Right atrium auricular region (tissue), 2 donors: ENCODE measurements around the gene ARHGEF7. TPM values are rescaled to one million over a fixed set of nuclear protein-coding genes. Genes with fewer than 3 reads are reported as not detected.

Source experiments
- DNase-seq: peaks from one replicate; pipeline ENCODE4 v3.0.0-alpha.2; 2019; ENCODE audit warnings: low spot score
- H3K27ac ChIP-seq, 2 donors: fragments of 200-600 bp; sonication (generic); 1 replicate in 1 of 2; 2 replicates in 1 of 2; pipeline ENCODE4 v1.5.1; 2016 to 2019
- H3K27me3 ChIP-seq, 2 donors: fragments of 200-600 bp; sonication (generic); one replicate each; pipeline versions ENCODE4 v1.5.1 to v1.6.0; 2017 to 2019
- H3K36me3 ChIP-seq: fragments of 200-600 bp; sonication (generic); one replicate; pipeline ENCODE4 v1.5.1; 2016
- H3K4me1 ChIP-seq, 2 donors: fragments of 200-600 bp; sonication (generic); one replicate each; pipeline versions ENCODE4 v1.5.1 to v1.6.0; 2017 to 2019
- H3K4me3 ChIP-seq, 2 donors: fragments of 200-600 bp; sonication (generic); 1 replicate in 1 of 2; 2 replicates in 1 of 2; pipeline ENCODE4 v1.5.1; 2017 to 2019; ENCODE audit warnings: mild to moderate bottlenecking in 1 of 2, moderate library complexity in 1 of 2
- H3K9me3 ChIP-seq, 2 donors: fragments of 200-600 bp; sonication (generic); one replicate each; pipeline ENCODE4 v1.5.1; 2019
- CTCF ChIP-seq, 2 donors: fragments of 200-600 bp; sonication (generic); IDR thresholded peaks; one replicate each; pipeline ENCODE4 v1.5.1; 2019; ENCODE audit warnings: antibody characterized with exemption in 2 of 2
- total RNA-seq, 2 donors: library from RNA; depleted of rRNA; stranded (reverse); fragments of >200 nt; gene quantifications; one replicate each; pipeline ENCODE4 v1.1.0, GENCODE V29; 2016

ARHGEF7 gene
- total RNA-seq, 2 donors from 2014 or later, result 27.8 to 36.9 TPM

- no peaks in the 10 kb centered on the region for H3K36me3 ChIP-seq
- no peak for DNase-seq
- no peak overlapping the region for H3K27ac ChIP-seq
- H3K27me3 ChIP-seq, result no peaks in the 10 kb centered on the region
- TF ChIP-seq CTCF (IDR thresholded peaks at IDR 0.05), result no peak
- no peaks in the 10 kb centered on the region for H3K9me3 ChIP-seq
- no peak overlapping the region for H3K4me3 ChIP-seq
- no peaks in the 10 kb centered on the region for H3K4me1 ChIP-seq
Observed at GRCh38 chr13:111131048-111131447, 15.9 kb downstream of the ARHGEF7 start.

GRCh38 chr13:111131611-111132010 is 16.5 kb downstream of the ARHGEF7 start:
- DNase-seq, result no peak
- Histone ChIP-seq H3K9me3 (no peaks in the 10 kb centered on the region), H3K36me3 (no peaks in the 10 kb centered on the region), H3K4me3 (no peak overlapping the region), H3K27ac (no peak overlapping the region), H3K4me1 (no peaks in the 10 kb centered on the region), H3K27me3 (no peaks in the 10 kb centered on the region)
- no peak for TF ChIP-seq CTCF (IDR thresholded peaks at IDR 0.05)

- Histone ChIP-seq H3K4me3 (no peak overlapping the region), H3K4me1 (no peaks in the 10 kb centered on the region), H3K36me3 (no peaks in the 10 kb centered on the region), H3K27ac (no peak overlapping the region), H3K27me3 (no peaks in the 10 kb centered on the region), H3K9me3 (no peaks in the 10 kb centered on the region)
- DNase-seq, result no peak
- TF ChIP-seq CTCF (IDR thresholded peaks at IDR 0.05), result no peak
Observed at GRCh38 chr13:111132948-111133347, 17.8 kb downstream of the ARHGEF7 start.

- no peak for TF ChIP-seq CTCF (IDR thresholded peaks at IDR 0.05)
- no peak for DNase-seq
- no peak overlapping the region for H3K27ac ChIP-seq
- H3K4me1 ChIP-seq, result peaks cover 0 to 11% of the 10 kb centered on the region in 2 donors
- no peaks in the 10 kb centered on the region for H3K36me3 ChIP-seq
- H3K9me3 ChIP-seq, result no peaks in the 10 kb centered on the region
- no peak overlapping the region for H3K4me3 ChIP-seq
- H3K27me3 ChIP-seq, result no peaks in the 10 kb centered on the region
Observed at GRCh38 chr13:111139452-111139851, 24.3 kb downstream of the ARHGEF7 start.

GRCh38 chr13:111139873-111140561 is 24.9 kb downstream of the ARHGEF7 start:
- no peak for DNase-seq
- Histone ChIP-seq H3K27me3 (no peaks in the 10 kb centered on the region), H3K36me3 (no peaks in the 10 kb centered on the region), H3K9me3 (no peaks in the 10 kb centered on the region), H3K27ac (no peak overlapping the region), H3K4me3 (no peak overlapping the region), H3K4me1 (peaks cover 0 to 11% of the 10 kb centered on the region in 2 donors)
- TF ChIP-seq CTCF (IDR thresholded peaks at IDR 0.05), result no peak

GRCh38 chr13:111140562-111141105 is 25.5 kb downstream of the ARHGEF7 start:
- Histone ChIP-seq H3K27me3 (no peaks in the 10 kb centered on the region), H3K36me3 (no peaks in the 10 kb centered on the region), H3K4me1 (peaks cover 0 to 11% of the 10 kb centered on the region in 2 donors), H3K27ac (no peak overlapping the region), H3K4me3 (no peak overlapping the region), H3K9me3 (no peaks in the 10 kb centered on the region)
- no peak for DNase-seq
- no peak for TF ChIP-seq CTCF (IDR thresholded peaks at IDR 0.05)
